Measurements from ENCODE around the gene NLGN1.
"Not testable (repeated sequence)": the region's sequence is repeated elsewhere in the genome, so short reads cannot be mapped to it uniquely, and the experiment has no call there.

GRCh38 chr3:173451561-173451960 is 54.0 kb downstream of the NLGN1 start:
- TF ChIP-seq, protein P1, sequence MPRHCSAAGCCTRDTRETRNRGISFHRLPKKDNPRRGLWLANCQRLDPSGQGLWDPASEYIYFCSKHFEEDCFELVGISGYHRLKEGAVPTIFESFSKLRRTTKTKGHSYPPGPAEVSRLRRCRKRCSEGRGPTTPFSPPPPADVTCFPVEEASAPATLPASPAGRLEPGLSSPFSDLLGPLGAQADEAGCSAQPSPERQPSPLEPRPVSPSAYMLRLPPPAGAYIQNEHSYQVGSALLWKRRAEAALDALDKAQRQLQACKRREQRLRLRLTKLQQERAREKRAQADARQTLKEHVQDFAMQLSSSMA (CRISPR knock-in tag; IDR thresholded peaks at IDR 0.05) = not testable (repeated sequence)
- TF ChIP-seq XRCC5 (optimal IDR thresholded peaks at IDR 0.05; ENCODE audit: low read length) = not testable (repeated sequence)
